Measurements from ENCODE around the gene SV2C. TPM values are rescaled to one million over a fixed set of nuclear protein-coding genes. Genes with fewer than 3 reads are reported as not detected.

The SV2C gene
- polyA plus RNA-seq, 3 donors = 0.06 to 0.10 (median 0.07) TPM

GRCh38 chr5:76402251-76402885, 319.2 kb downstream of the SV2C start:
- DNase-seq (ENCODE audit: low read depth in 3 of 3, low spot score in 2 of 3) = peak in 1 of 3 donors; percentile 37

GRCh38 chr5:76402886-76403765, 319.9 kb downstream of the SV2C start, which contains the start of gene IQGAP2:
IQGAP2 (plus strand) TSS chr5:76403285; CDS start chr5:76403546, 261 bp downstream.
- peak in 1 of 3 donors; percentile 65 for DNase-seq (ENCODE audit: low read depth in 3 of 3, low spot score in 2 of 3)

Data from right renal cortex interstitium (tissue), 3 donors.